Fibroblast of skin of right biceps (primary cell): ENCODE results near the gene KRT86.

ENCODE experiments used
- DNase-seq: peaks from one replicate; pipeline ENCODE4 v3.0.0-alpha.2; 2013

The KRT86 gene

GRCh38 chr12:52274521-52275120, at the start of gene KRT86:
Gene KRT86 (plus strand): TSS chr12:52274645. CDS start chr12:52301917, 27,272 bp downstream.
- no peak for DNase-seq

GRCh38 chr12:52225752-52226151, 48.7 kb upstream of the KRT86 start:
- no peak for DNase-seq

DNA sequence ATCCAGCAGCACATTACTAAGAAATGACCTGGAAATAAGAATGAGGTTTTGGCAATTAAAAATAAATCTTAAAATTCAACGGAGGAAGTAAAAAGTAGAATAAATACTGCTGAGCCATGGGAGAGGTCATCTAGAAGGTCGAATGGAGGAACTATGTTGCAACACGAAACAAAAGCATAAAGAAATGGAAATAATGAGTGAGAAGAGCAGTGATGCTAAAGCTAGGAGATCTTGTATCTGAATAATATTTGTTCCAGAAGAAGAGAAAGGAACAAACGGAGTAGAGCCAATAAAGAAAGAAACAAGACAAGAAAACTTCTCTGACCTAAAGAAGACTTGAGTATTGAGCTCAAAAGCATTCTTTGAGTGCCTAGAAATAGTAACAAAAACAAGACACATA, 48.0 kb upstream of the KRT86 start:
- DNase-seq = no peak

DNA sequence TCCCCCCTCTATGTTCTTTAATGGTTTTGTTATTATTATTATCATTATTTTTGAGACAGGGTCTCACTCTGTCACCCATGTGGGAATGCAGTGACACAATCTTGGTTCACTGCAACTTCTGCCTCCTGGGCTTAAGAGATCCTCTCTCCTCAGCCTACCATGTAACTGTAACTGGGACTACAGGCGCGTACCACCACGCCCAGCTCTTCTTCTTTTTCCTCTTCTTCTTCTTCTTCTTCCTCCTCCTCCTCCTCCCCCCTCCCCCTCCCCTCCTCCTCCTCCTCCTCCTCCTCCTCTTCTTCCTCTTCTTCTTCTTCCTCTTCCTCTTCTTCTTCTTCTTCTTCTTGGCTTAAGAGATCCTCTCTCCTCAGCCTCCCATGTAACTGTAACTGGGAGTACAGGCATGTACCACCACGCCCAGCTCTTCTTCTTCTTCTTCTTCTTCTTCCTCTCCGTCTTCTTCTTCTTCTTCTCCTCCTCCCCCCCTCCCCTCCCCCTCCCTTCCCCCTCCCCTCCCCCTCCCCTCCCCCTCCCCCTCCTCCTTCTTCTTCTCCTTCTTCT, 46.8 kb upstream of the KRT86 start:
- no peak for DNase-seq

DNA sequence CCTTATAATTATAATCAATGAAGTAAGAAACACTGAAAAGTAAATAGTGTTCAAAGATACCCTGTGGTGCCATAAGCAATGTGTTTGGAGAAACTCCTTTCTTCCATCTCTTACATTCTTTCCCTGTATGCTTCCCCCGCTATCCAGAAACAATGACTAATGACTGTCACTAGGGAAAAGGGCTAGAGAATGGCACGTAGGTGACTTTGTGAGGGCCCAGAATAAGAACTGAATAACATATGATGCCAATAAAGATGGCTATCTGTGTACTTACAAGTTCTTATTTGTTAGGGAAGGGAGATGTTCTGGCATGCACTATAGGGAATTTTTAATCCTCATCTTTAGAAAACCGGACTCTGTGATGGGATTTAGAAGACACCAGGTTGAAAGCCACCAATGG, 46.1 kb upstream of the KRT86 start:
- DNase-seq = peak; percentile 61

DNA sequence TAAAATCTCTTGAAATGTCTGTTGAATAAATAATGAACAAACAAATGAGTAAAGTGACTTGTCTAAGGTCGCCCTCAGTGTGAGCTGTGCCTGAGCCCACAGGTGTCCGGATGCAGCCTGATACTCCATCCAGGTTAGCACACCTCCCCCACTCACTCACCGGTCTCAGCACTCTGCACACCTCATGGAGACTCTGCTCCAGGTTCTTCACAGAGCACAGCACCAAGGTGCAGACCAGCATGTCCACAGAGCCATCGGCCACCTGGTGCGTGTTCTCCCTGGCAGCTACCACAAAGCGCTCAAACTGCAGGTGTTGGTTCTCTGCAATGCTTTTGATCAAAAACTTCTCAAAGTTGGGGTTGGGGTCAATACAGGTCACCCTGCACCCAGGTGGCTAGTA, 45.5 kb upstream of the KRT86 start:
- no peak for DNase-seq

- DNase-seq = no peak
These were observed 44.6 kb upstream of the KRT86 start for GRCh38 chr12:52229836-52230343.

DNA sequence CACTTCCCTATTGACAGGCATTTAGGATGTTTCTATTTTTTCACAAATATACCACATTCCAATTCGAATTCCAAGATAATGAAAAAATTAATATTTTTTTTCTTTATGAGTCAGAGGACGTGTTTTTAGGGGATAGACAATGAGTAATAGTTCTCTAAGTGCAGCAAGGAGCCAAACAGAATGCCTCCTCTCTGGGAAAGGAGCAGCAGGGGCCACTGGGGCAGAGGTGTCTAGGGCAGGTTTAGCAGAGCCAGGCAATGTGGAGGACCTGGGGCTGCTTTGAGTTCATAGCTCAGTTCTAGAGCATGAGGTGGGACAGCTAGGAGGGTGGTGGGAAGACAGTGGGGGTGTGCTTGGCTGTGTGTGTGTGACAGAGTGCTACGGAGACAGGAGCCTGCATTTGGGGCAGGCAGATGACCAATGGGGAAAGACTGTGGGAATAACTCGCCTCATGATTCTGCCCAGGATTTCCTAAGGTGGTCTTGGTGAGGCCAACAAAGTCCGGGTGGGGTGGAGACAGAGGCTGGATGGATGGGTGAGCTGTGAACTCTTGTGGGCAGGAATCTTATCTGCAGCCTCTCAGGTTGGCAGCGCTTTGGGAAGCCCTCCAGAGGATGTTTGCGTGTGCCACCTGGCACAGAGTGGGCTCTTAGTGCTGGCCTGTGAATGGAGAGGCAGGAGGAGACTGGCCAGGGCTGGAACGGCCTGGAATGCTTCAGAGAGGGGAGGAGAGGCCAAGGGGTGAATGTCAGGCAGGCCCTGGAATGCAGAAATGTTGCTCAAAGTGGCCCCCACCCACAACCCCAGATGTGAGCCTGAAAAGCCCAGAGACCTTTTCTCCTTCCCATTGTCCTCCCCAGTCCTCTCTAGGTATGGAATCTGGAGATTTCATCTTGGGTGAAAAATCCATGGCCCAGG, 43.8 kb upstream of the KRT86 start:
- DNase-seq = peak; percentile 95

- no peak for DNase-seq
These were observed 42.9 kb upstream of the KRT86 start for GRCh38 chr12:52231305-52232202.

- DNase-seq = no peak
These were observed 42.2 kb upstream of the KRT86 start for GRCh38 chr12:52232203-52232673.

DNA sequence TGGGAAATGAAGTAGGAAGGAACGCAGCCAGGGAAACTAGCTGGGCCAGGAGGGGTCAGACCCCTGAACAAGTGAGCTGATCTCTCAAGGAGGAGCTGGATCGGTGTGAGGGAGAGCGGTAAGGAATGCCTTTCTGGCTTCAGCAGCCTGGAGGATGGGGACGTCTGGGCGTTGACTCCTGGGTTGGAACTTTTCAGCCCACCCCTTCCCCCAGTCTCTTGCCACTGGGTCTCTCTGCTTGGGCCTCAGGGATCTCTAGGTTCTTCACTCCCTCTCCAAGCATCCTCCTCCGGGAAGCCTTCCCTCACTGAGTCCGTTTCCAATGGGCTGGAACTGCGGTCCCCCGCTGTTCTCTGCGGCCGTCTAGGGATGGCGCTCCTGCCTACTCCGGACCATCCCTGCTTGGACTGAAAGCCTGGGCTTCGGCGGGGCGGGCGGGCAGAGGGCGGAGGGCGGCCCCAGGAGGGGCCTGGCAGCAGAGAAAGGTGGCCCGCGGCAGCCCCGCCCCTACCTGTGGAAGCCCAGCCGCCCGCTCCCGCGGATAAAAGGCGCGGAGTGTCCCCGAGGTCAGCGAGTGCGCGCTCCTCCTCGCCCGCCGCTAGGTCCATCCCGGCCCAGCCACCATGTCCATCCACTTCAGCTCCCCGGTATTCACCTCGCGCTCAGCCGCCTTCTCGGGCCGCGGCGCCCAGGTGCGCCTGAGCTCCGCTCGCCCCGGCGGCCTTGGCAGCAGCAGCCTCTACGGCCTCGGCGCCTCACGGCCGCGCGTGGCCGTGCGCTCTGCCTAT, 41.6 kb upstream of the KRT86 start, which contains the start of gene KRT7:
TSS of gene KRT7 (plus strand) at position 570 of the 788 bp plus-strand sequence. CDS start at position 624, 54 bp downstream.
- DNase-seq = peak; percentile 63

DNA sequence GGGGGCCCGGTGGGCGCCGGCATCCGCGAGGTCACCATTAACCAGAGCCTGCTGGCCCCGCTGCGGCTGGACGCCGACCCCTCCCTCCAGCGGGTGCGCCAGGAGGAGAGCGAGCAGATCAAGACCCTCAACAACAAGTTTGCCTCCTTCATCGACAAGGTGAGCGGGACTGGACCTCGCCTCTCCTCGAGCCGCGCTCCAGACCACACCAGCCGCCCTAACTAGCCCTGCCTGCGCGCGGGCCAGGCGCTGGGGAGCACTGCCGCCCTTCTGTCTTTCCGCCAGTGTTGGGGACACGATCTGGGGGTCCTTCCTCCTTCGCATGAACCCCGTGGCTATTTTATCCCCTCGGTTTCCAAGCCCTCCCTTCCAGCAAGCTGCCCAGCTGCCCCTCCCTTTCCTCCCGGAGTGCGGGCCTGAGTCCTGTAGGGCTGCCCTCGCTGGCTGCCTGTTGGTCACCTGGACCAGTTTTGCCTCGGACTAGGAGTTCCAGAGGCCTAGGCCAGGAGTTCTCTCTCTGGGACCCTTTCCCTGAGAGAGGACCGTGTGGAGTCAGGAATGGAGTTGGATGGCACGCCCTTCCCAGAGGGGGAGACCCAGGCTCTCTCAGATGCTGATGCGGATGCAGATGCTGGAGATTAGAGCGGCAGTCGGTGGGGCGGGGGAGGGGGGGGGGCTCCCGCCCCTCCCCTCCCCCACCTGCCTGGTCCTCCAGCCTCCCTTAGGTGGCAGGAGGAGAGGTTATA, 40.8 kb upstream of the KRT86 start:
- DNase-seq = no peak

DNA sequence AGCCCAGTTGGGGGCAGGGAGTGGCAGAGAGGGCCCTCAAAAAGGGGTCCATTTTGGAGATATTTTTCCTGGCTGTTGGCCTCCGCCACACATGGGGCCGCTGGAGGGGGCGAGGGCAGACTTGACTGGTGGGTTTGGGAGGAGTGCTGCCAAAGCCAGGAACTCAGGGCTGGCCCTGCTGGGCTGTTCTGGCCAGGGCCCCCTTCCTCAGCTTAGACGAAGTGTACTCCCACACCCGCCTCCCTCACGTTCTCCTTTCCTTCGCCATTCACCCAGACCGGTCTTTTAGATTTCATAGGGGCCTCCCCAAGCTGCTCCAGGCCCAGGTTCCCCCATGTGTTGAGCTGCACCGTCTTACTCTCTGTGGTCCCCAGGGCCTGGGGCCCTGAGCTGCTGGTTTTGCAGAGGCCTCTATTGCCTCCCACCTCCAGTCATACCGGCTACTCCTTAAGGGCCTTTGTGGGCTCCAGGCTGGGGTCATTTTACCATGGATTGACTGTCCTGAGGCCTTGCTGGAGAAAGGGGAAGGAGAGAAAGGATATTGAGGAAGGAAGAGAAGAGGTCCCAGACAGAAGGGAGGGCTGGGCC, 40.1 kb upstream of the KRT86 start:
- DNase-seq = no peak

DNA sequence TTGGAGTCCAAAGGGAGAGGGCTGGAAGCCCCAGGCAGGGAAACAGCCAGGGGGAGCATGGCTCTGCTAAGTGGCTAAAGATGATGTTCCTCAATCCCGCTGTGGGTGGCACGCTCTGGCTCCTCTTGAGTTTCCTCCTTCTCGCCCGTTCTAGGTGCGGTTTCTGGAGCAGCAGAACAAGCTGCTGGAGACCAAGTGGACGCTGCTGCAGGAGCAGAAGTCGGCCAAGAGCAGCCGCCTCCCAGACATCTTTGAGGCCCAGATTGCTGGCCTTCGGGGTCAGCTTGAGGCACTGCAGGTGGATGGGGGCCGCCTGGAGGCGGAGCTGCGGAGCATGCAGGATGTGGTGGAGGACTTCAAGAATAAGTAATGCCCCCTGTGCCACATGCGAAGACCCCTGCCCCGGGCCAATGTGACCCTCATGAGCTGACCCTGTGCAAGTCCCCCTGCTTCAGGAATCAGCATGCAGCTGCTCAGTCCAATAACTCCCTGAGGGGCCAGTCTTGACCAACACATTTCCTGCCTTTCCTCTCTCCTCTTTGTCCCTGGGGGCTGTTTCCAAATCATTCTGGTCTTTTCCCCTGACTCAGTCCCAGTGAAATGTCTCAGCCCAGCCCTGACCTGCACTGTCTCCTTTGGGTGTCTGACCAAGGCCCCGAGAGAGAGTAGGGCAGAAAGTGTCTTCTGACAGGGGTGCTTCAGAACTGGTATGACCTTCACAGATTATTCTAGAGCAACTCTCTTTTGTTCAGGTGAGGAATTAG, 39.3 kb upstream of the KRT86 start:
- no peak for DNase-seq

GRCh38 chr12:52235822-52236361, 38.6 kb upstream of the KRT86 start:
- DNase-seq = no peak

GRCh38 chr12:52236386-52237050, 37.9 kb upstream of the KRT86 start:
- DNase-seq = no peak

DNA sequence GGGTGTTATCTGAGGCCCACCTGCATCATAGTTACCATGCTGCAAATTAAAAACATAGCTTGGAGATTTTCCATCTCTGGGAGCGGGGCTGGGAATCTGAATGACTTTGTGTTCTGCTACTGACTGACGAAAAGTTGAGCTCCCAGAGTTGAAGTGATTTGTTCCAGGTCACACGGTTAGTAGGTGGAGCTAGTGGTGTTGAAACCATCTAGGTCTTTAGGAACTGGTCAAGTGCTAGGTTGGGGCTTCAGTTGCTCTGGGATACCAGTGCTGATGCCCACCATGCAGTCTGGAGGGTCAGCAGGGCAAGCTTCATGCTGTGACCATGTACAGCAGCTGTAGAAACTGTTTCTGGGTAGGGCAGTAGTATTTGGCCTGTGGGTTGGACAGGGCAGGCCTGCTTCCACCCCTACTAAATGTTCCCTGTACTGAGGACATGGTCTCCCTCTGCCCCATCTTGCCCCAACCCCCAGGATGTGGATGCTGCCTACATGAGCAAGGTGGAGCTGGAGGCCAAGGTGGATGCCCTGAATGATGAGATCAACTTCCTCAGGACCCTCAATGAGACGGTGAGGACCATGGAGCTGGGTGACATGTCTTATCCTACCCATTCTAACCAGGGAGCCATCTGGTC, 36.1 kb upstream of the KRT86 start:
- DNase-seq = no peak
